ENCODE results near the gene HOXB3. TPM values are rescaled to one million over a fixed set of nuclear protein-coding genes. Genes with fewer than 3 reads are reported as not detected.

Gene HOXB3
- total RNA-seq, 1 donor, result 0.94 TPM

DNA sequence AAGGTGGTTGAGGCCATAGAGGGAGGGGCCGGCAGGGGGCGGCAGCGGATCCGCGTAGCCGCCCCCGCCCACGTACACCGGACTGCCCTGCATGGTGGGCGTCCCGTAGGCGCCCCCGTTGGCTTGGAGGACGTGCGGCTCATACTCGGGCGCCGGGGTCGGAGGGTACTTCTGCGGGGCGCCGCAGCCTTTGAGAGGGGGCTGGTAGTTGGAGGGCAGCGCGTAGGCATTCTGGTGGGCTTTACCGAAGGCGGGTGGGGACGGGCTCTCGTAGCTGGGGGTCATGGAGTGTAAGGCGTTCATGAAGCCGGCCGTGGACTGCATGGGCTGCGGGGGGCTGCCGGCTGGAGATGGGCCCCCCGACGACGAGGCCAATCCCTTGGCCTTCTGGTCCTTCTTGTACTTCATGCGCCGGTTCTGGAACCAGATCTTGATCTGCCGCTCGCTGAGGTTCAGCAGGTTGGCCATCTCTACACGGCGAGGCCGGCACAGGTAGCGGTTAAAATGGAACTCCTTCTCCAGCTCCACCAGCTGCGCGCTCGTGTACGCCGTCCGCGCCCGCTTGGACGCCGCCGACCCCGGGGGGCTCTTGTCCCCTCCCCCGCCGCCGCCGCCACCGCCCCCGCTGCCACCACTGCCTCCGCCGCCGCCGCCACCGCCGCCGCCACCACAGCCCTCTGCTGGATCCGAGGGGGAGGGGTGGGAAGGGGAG is 39.4 kb downstream of the HOXB3 start:
- H3K4me3 ChIP-seq (ENCODE audit: low read length), result no peak overlapping the region
- no peaks in the 10 kb centered on the region for H3K9me3 ChIP-seq (ENCODE audit: low read depth, low read length)
- H3K4me1 ChIP-seq (ENCODE audit: insufficient read depth, low read length), result peaks cover 20% of the 10 kb centered on the region
- H3K27me3 ChIP-seq (ENCODE audit: insufficient read depth, low read length), result peaks cover 30% of the 10 kb centered on the region

DNA sequence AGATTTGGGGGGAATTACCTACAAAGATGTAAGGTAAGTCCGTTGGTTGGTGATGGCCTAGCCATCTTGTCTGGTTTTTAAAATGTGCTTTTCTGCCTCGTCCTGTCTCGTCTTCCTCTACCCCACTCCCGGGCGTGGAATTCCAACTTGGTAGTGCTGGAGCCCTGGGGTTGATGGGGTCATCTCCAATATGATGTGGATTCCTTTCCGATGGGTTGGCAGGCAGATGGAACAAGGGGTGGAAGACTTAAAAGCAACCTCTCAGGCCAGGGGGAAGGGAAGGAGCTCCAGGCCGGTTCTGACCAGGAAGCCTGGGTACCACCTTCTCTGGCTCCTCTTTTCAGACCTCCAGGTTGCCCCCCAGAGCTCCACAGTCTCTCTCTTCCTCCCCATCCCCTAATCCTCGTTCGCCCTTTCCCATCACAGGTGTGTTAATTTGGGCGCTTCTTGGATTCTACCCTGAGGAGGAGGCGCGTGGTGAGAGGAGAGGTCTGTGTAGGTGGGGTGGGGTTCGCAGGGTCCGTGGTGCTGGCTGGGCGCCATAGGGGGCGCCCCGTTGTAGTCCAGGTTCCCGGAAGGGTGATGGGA is 40.0 kb downstream of the HOXB3 start:
- no peaks in the 10 kb centered on the region for H3K9me3 ChIP-seq (ENCODE audit: low read depth, low read length)
- peaks cover 37% of the 10 kb centered on the region for H3K27me3 ChIP-seq (ENCODE audit: insufficient read depth, low read length)
- no peak overlapping the region for H3K4me3 ChIP-seq (ENCODE audit: low read length)
- peaks cover 25% of the 10 kb centered on the region for H3K4me1 ChIP-seq (ENCODE audit: insufficient read depth, low read length)

DNA sequence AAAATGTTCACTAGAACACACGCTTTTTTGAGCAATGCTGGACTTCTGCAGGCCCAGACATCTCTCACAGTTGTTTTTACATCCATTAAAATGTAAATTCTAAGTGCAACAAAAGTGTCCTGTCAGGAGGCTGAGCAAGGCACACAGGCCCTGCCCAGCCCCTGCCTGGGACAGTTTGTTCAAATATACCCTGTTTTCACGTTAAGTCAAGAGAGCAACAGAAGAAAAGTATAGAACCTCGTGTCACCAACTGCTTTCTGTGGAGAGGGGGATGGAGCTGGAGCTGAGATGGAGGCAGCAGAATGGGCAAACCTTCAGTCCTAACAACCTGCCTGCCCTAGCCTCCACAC is 40.8 kb downstream of the HOXB3 start:
- Histone ChIP-seq H3K27me3 (ENCODE audit: insufficient read depth, low read length) (peaks cover 31% of the 10 kb centered on the region), H3K9me3 (ENCODE audit: low read depth, low read length) (no peaks in the 10 kb centered on the region), H3K4me1 (ENCODE audit: insufficient read depth, low read length) (peaks cover 30% of the 10 kb centered on the region), H3K4me3 (ENCODE audit: low read length) (no peak overlapping the region)

DNA sequence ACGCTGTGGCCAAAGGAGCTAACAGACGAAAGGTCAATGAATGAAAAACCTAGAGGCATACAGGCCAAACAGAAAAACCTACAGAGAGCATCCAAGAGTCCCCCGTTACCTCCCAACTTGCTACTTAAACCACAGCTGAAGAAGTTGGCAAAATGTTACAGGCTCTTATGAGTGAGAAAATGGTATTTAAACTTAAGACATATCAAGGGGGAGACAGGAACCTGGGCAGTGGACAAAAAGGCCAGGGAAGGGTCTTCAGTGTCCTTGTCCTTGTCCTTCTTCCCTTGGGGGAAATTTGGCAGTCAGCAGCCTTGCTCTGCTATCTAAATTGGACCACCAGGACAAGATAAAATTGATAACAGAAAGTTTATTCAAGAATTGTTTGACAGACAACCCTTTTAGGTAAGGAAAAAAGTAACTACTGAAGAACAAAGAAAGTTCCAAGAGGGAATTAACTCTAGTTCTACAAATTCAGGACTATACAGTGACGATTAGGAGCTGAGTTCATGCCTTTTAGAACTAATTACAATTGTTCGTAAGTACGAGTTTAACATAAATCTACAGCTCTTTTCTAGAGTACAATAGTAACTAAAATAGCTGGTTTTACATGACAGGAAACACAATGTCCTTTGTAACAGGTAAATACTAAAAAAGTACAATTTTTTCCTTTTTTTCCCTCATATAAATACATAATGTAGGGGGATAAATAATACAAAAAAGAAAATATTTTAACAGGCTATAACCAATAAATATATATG is 41.3 kb downstream of the HOXB3 start:
- no peaks in the 10 kb centered on the region for H3K9me3 ChIP-seq (ENCODE audit: low read depth, low read length)
- H3K4me3 ChIP-seq (ENCODE audit: low read length), result no peak overlapping the region
- H3K4me1 ChIP-seq (ENCODE audit: insufficient read depth, low read length), result peaks cover 35% of the 10 kb centered on the region
- H3K27me3 ChIP-seq (ENCODE audit: insufficient read depth, low read length), result peaks cover 36% of the 10 kb centered on the region

DNA sequence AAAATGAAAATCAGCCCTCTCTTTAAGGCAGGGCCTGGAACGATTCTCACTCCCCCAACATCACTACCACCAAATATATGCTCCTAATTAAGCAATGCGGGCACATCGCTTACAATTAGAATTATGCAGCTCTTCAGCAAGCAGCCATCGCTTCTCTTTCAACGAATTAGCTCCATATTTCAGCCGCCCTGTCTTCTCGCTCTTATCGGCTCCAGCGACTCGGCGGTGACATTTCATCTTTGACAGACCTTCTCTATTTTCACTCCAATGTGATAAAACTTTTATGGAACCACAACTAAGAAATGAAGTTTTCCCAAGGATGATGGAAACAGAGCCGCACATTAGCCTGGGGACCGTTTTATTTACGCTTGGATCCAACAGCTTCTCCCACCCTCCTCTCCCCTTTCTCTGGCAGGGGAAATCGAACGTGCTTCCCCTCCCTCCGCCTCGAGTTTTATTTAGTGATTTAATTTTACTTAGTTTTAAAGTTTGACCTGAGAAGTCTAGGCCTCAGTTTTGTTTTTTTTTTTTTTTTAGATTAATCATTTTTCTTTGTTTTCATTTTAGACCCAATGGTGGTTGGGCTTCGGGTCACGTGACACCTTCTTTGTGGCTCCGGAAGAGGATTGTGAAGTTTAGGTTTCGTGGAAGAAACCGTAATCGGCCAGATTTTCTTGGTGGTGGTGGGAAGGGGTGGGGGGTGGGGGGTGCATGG is 42.1 kb downstream of the HOXB3 start:
- Histone ChIP-seq H3K4me3 (ENCODE audit: low read length) (peak overlapping the region; percentile 30), H3K9me3 (ENCODE audit: low read depth, low read length) (no peaks in the 10 kb centered on the region), H3K4me1 (ENCODE audit: insufficient read depth, low read length) (peaks cover 41% of the 10 kb centered on the region), H3K27me3 (ENCODE audit: insufficient read depth, low read length) (peaks cover 40% of the 10 kb centered on the region)

DNA sequence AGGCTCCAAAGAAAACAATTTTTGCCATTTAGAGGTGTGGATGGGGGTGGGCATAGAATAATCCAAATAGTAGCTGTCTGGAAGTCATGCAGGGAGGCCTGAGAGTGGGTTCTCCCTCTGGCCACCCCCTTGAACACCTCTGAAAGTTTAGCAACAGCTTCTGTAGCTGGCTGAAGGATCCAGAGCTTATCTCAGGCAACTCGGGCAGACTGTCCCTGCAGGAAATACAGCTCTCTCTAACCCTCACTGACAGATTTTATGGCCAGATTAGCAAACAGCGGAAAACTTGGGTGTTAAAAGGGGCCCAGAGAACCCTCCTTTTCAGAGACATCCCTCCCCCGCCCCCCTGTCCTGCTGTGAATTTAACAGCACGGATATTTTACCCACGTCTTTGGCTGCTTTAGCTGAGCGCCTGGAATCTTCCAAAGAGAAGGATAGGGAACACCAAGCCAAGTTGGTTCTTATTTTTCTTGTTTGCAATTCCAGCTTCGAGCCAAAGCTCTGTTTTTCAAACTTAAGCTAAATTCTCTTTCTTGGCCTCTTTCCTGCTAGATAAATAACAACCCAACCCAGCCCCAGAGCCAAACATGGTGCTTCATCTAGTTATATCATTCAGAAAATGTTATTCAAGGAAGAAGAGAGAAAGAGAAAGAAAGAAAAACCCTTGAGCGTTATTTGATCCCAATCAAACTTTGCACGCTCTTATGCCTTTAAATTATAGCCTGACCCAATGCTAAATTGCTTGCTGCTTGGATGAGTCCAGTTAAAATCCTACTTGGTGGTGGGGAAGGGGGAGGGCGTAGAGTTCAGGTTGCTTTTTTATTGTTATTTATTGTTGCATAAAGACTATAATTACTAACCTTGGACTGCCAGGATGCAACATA is 42.9 kb downstream of the HOXB3 start:
- H3K4me1 ChIP-seq (ENCODE audit: insufficient read depth, low read length), result peaks cover 48% of the 10 kb centered on the region
- no peaks in the 10 kb centered on the region for H3K9me3 ChIP-seq (ENCODE audit: low read depth, low read length)
- peaks cover 48% of the 10 kb centered on the region for H3K27me3 ChIP-seq (ENCODE audit: insufficient read depth, low read length)
- H3K4me3 ChIP-seq (ENCODE audit: low read length), result no peak overlapping the region

DNA sequence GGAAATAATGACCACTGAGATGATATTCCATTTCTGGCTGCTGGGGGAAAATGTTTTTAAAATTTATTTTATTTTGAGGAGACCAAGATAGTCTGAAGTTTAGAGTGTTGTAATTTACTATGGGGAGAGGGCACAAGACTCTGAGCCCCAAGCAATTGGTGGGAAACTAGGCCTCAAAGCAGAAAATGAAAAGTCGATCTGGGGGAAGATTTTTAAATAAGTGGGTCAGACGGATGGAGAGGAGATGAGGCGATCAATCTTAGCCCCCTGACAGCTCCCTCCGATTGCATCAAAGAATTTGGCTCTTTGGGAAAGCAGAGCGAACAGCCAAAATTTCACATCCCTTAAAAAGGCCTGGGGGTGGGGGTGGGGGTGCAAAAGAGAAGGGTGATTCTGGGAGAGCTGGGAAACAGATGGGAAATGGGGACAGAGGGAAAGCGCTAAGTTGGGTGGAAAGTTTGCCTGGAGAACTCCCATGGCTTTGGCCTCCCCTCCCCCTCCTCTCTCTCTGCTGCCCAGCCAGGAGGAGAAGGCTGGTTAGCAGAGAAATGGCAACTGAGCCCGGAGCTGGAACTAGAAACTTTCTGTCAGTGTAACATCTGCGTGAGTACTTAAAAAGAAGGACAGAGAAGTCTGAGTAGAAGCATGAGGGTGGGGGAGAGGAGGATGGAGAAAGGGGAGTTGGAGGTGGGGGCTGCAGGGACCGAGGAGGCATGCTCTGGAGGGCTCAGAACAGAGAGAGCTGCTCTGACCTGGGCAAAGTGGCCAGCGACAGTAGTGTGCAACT is 43.7 kb downstream of the HOXB3 start:
- Histone ChIP-seq H3K27me3 (ENCODE audit: insufficient read depth, low read length) (peaks cover 53% of the 10 kb centered on the region), H3K9me3 (ENCODE audit: low read depth, low read length) (no peaks in the 10 kb centered on the region), H3K4me3 (ENCODE audit: low read length) (no peak overlapping the region), H3K4me1 (ENCODE audit: insufficient read depth, low read length) (peaks cover 54% of the 10 kb centered on the region)

DNA sequence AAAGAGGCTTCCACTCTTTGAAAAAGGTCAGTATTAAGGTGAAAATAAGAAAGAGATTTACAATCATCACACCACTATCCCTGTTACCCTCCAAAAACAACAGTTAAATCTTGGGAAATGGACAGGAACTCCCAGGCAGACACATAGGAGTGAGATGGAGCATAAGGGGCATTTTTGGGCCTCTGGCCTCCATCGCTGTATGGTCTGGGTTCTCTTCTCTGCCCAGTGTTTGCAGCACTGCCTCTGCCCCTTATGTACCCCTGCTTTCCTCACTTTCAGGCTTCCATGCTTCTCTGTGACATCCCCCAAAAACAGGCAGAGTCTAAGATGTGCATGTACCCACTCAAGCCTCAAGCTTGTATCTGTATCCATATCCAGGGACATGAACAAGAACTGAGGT is 44.5 kb downstream of the HOXB3 start:
- H3K4me3 ChIP-seq (ENCODE audit: low read length), result no peak overlapping the region
- peaks cover 59% of the 10 kb centered on the region for H3K4me1 ChIP-seq (ENCODE audit: insufficient read depth, low read length)
- no peaks in the 10 kb centered on the region for H3K9me3 ChIP-seq (ENCODE audit: low read depth, low read length)
- H3K27me3 ChIP-seq (ENCODE audit: insufficient read depth, low read length), result peaks cover 59% of the 10 kb centered on the region

DNA sequence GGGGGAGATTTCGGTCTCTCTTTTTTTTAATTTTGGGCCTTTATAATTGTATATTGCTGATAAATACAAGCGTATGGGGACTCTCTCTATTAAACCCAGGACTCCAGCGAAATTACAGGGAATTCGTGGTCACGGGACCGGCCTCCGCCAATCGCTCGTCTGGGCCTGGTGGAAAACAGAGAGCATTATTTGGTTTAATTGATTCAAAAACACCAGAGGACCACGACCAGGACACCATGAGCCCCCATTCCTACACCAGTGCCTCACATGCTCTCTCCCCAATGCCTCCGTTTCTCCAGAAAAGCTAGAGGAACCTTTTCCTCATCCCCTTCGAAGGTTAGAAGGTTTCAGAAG is 45.0 kb downstream of the HOXB3 start, which contains the start of gene HOXB2:
Gene HOXB2, minus strand, starts transcription at position 88 of the 354 bp plus-strand sequence. CDS start 198 bp downstream, outside the sequence.
- peaks cover 64% of the 10 kb centered on the region for H3K27me3 ChIP-seq (ENCODE audit: insufficient read depth, low read length)
- peaks cover 59% of the 10 kb centered on the region for H3K4me1 ChIP-seq (ENCODE audit: insufficient read depth, low read length)
- H3K9me3 ChIP-seq (ENCODE audit: low read depth, low read length), result no peaks in the 10 kb centered on the region
- peak within 1 kb of the TSS; percentile 49 for H3K4me3 ChIP-seq (ENCODE audit: low read length)

DNA sequence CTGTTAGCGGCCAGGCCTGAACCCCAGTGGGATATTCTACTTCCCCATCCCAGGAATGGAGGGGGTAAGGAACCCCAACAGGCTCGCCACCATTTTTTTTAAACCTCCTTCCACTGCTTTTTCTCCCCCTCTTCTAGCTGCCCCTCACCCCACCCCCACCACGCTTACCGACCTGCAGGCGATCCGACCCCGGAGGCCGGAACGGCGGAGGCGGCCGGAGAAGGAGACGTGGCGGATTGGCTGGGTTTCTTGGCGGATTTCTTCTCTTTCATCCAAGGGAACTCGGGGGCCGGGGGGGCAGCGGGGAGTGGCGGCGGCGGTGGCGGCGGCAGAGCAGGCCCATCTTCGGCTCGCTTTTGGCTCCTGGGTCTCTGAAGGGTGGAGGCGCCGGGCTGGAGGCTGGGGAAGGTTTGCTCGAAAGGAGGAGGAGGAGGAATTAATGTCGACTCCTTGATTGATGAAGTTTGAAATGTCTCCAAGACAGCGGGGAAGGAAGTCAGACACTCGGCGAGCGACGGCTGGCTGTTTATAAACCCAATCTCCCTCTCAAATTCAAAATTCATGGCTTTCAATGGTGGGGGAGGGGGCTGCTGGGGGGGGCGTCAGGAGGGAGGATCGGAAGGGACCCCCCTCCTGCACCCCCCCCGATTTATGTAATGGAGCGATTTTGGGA is 45.6 kb downstream of the HOXB3 start:
- Histone ChIP-seq H3K27me3 (ENCODE audit: insufficient read depth, low read length) (peaks cover 69% of the 10 kb centered on the region), H3K4me1 (ENCODE audit: insufficient read depth, low read length) (peaks cover 59% of the 10 kb centered on the region), H3K9me3 (ENCODE audit: low read depth, low read length) (no peaks in the 10 kb centered on the region), H3K4me3 (ENCODE audit: low read length) (peak overlapping the region; percentile 49)

DNA sequence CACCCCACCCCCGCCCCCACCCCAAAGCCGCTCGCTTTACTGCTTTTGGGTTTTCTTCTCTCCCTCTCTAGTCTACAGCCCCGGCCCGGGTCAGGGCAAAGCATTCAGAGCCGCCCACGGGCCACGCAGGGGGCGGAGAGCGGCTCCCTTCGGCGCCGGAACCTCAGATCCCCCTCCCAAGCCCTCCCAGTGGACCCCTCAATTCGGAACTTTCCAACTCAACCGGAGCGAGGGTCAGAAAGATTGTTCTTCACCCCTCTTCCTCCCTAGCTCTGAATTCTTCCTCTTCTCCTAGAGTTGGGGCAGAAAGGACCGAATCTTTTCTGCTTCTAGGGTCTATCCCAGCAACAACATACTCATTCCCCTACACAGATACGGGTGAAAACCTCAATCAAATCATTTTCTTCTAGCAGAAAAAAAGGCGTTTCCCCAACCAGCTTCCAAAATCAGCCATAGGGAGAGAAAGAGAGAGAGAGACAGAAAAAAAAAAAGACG is 46.1 kb downstream of the HOXB3 start:
- Histone ChIP-seq H3K4me1 (ENCODE audit: insufficient read depth, low read length) (peaks cover 59% of the 10 kb centered on the region), H3K4me3 (ENCODE audit: low read length) (peak overlapping the region; percentile 49), H3K9me3 (ENCODE audit: low read depth, low read length) (no peaks in the 10 kb centered on the region), H3K27me3 (ENCODE audit: insufficient read depth, low read length) (peaks cover 74% of the 10 kb centered on the region)

DNA sequence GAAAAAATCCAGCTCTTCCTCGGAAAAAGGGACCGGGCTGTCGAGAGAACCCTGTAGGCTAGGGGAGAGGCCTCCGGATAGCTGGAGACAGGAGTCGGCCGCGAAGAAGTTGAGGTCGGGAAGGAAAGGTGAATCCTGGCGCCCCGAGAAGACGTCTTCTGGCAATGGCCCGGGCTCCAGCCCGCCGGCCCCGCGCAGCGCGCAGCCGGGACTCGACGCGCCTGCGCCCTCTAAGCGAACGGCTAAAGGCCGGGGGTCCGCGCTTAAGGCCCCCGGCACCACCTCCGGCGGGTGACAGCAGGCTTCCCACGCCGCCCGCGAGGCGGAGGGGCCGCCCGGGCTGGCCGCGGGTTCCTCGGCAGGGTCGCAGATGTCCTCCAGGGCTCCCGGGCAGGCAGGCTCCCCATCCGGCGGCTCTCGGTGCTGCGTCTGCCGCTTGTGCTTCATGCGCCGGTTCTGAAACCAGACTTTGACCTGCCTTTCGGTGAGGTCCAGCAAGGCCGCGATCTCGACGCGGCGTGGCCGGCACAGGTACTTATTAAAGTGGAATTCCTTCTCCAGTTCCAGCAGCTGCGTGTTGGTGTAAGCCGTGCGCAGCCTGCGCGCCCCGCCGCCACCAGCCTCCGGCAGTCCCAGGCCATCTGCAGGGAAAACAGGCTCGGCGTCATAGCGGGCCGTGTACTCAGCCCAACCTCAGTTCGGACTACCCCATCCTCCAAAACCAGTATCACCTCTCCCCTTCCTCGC is 46.8 kb downstream of the HOXB3 start:
- Histone ChIP-seq H3K27me3 (ENCODE audit: insufficient read depth, low read length) (peaks cover 70% of the 10 kb centered on the region), H3K9me3 (ENCODE audit: low read depth, low read length) (no peaks in the 10 kb centered on the region), H3K4me3 (ENCODE audit: low read length) (peak overlapping the region; percentile 49), H3K4me1 (ENCODE audit: insufficient read depth, low read length) (peaks cover 54% of the 10 kb centered on the region)

DNA sequence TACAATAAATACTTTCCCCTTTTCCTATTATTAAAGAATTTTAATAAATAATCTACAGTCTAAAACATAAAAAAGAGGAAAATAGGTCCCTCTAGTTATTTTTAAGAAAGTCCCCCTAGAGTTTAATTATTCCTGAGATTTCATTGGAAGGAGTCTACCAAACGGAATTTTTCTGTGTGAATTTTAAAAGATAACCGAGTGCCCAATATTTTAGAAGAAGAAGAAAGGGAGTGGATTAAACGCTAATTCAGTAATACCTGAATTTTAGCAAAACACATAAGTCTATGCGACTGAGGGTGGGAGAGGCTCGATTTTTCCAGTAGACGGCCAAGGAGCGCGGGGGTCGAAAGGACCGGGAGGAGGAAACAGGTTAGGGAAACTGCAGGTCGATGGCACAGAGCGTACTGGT is 47.3 kb downstream of the HOXB3 start:
- H3K4me3 ChIP-seq (ENCODE audit: low read length), result peak overlapping the region; percentile 49
- H3K27me3 ChIP-seq (ENCODE audit: insufficient read depth, low read length), result peaks cover 67% of the 10 kb centered on the region
- H3K4me1 ChIP-seq (ENCODE audit: insufficient read depth, low read length), result peaks cover 49% of the 10 kb centered on the region
- no peaks in the 10 kb centered on the region for H3K9me3 ChIP-seq (ENCODE audit: low read depth, low read length)

Data from mononuclear cell (primary cell).